Hepatocyte (in vitro differentiated cells): ENCODE measurements around the gene ECD. TPM values are rescaled to one million over a fixed set of nuclear protein-coding genes. Genes with fewer than 3 reads are reported as not detected.
A peak's percentile ranks its signal among the peaks of the same experiment; 100 is the strongest.

Experiments used
- DNase-seq: peaks from one replicate; pipeline ENCODE4 v3.0.0-alpha.2; 2016; ENCODE audit warnings: low spot score
- H2AFZ ChIP-seq: fragments of 200-600 bp; sonication (generic); 2 replicates; pipeline ENCODE4 v1.6.0; 2016; ENCODE audit warnings: antibody characterized with exemption, mild to moderate bottlenecking
- H3K27ac ChIP-seq: fragments of 200-600 bp; sonication (generic); 2 replicates; pipeline ENCODE4 v1.5.1; 2016; ENCODE audit warnings: mild to moderate bottlenecking
- H3K27me3 ChIP-seq: fragments of 200-600 bp; sonication (generic); 2 replicates; pipeline ENCODE4 v1.6.1; 2016
- H3K36me3 ChIP-seq: fragments of 200-600 bp; sonication (generic); replicated peaks from 2 replicates; pipeline ENCODE4 v1.5.1; 2016; ENCODE audit warnings: low read depth; ENCODE audit not compliant: insufficient read depth
- H3K4me1 ChIP-seq: fragments of 200-600 bp; sonication (generic); 2 replicates; pipeline ENCODE4 v1.5.1; 2016; ENCODE audit warnings: mild to moderate bottlenecking, moderate library complexity; ENCODE audit not compliant: insufficient read depth
- H3K4me2 ChIP-seq: fragments of 200-600 bp; sonication (generic); 2 replicates; pipeline ENCODE4 v1.6.0; 2016
- H3K4me3 ChIP-seq: fragments of 200-600 bp; sonication (generic); 2 replicates; pipeline ENCODE4 v1.5.1; 2016; ENCODE audit warnings: mild to moderate bottlenecking
- H3K79me2 ChIP-seq: fragments of 200-600 bp; sonication (generic); 2 replicates; pipeline ENCODE4 v1.6.0; 2017; ENCODE audit warnings: mild to moderate bottlenecking
- H3K9me2 ChIP-seq: fragments of 200-600 bp; sonication (generic); replicated peaks from 2 replicates; pipeline ENCODE4 v1.6.0; 2017; ENCODE audit warnings: mild to moderate bottlenecking; ENCODE audit not compliant: insufficient read depth
- H3K9me3 ChIP-seq: fragments of 200-600 bp; sonication (generic); 2 replicates; pipeline ENCODE4 v1.5.1; 2016; ENCODE audit warnings: low read depth, mild to moderate bottlenecking
- H4K20me1 ChIP-seq: fragments of 200-600 bp; sonication (generic); 2 replicates; pipeline ENCODE4 v1.6.0; 2016; ENCODE audit warnings: mild to moderate bottlenecking; ENCODE audit not compliant: insufficient read depth, poor library complexity, severe bottlenecking
- EZH2 ChIP-seq: fragments of 200-600 bp; sonication (generic); IDR thresholded peaks from 2 replicates; pipeline ENCODE4 v1.6.1; 2016; ENCODE audit warnings: antibody characterized with exemption, mild to moderate bottlenecking, borderline replicate concordance
- EZH2phosphoT487 ChIP-seq: fragments of 200-600 bp; sonication (generic); IDR thresholded peaks from one replicate; pipeline ENCODE4 v1.6.1; 2018; ENCODE audit warnings: antibody characterized with exemption, mild to moderate bottlenecking, low read depth, moderate library complexity; ENCODE audit not compliant: unreplicated experiment, severe bottlenecking
- WGBS: methylation state at CpG from one replicate; pipeline ENCODE4 v1.1.6; 2016; ENCODE audit warnings: low lambda C conversion rate; ENCODE audit errors: missing lambda C conversion rate; 5-methylcytosine and 5-hydroxymethylcytosine counted together
- polyA plus RNA-seq: library from polyadenylated mRNA; unstranded; fragments of >200 nt; fragmentation: Nextera tagmentation; extraction: Ambion mirVana; gene quantifications from 2 replicates; pipeline ENCODE4 v1.2.1, GENCODE V29; 2016
- total RNA-seq: library from RNA; depleted of rRNA; stranded (reverse); fragments of >200 nt; gene quantifications from 2 replicates; pipeline ENCODE4 v1.2.3, GENCODE V29; 2014
- TF ChIP-seq, protein P1 (sequence below): fragments of 200-600 bp; sonication (generic); IDR thresholded peaks from 2 replicates; pipeline ENCODE4 v1.5.1; 2016; ENCODE audit warnings: antibody characterized with exemption, mild to moderate bottlenecking; ENCODE audit not compliant: poor library complexity

Gene ECD
- total and polyA plus RNA-seq, 2 experiments from 2014 or later, result 26.9 to 30.1 TPM

DNA sequence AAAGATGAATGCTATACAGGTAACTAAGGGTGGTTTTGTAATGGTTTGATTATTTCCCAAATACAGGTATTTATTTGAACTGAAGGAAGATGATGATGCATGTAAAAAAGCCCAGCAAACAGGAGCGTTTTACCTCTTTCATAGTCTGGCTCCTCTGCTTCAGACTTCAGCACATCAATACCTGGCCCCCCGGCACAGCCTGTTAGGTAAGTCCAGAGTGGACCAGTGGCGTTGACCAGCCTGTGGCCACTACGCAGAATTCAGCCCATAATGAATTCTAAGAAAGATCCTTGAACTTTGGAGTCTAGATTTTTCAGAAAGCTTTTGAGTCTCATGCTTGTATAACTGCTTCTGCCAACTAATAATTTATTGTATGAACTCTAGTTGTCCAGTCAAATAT is 47.9 kb downstream of the ECD start:
- no peak overlapping the region for H3K27ac ChIP-seq
- H3K4me1 ChIP-seq, result no peaks in the 10 kb centered on the region
- no peaks in the 10 kb centered on the region for H3K27me3 ChIP-seq
- TF ChIP-seq EZH2 (no peak), EZH2phosphoT487 (no peak)
- TF ChIP-seq, protein P1, sequence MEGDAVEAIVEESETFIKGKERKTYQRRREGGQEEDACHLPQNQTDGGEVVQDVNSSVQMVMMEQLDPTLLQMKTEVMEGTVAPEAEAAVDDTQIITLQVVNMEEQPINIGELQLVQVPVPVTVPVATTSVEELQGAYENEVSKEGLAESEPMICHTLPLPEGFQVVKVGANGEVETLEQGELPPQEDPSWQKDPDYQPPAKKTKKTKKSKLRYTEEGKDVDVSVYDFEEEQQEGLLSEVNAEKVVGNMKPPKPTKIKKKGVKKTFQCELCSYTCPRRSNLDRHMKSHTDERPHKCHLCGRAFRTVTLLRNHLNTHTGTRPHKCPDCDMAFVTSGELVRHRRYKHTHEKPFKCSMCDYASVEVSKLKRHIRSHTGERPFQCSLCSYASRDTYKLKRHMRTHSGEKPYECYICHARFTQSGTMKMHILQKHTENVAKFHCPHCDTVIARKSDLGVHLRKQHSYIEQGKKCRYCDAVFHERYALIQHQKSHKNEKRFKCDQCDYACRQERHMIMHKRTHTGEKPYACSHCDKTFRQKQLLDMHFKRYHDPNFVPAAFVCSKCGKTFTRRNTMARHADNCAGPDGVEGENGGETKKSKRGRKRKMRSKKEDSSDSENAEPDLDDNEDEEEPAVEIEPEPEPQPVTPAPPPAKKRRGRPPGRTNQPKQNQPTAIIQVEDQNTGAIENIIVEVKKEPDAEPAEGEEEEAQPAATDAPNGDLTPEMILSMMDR, result no peak
- no peak for DNase-seq
- WGBS, result 87% methylated on average over 4 of the region's 4 CpGs
- no peaks in the 10 kb centered on the region for H3K9me2 ChIP-seq
- H4K20me1 ChIP-seq, result no peaks in the 10 kb centered on the region
- no peaks in the 10 kb centered on the region for H3K36me3 ChIP-seq
- H3K4me3 ChIP-seq, result no peak overlapping the region
- H2AFZ ChIP-seq, result no peak overlapping the region
- no peak overlapping the region for H3K4me2 ChIP-seq
- H3K79me2 ChIP-seq, result no peaks in the 10 kb centered on the region
- no peaks in the 10 kb centered on the region for H3K9me3 ChIP-seq

DNA sequence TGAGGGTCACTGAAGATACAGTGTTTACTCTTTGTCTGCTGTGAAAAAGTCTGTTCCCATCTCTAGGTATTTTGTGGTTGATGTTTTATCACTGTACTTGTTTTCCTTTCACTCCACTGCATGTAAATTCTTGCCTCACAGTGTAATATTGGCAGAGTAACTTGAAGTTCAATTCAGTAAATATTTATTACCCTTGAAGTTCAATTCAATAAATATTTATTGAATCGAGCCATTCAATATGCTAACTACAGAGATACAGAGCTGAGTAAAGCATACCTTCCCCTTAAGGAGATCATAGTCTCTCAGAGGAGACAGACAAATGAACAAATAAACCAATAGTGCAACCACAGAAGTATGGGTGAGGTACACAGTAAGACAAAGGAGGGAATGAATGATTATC is 48.4 kb downstream of the ECD start:
- Histone ChIP-seq H3K9me3 (no peaks in the 10 kb centered on the region), H3K27ac (peak overlapping the region; percentile 9), H3K9me2 (no peaks in the 10 kb centered on the region), H3K4me2 (no peak overlapping the region), H3K36me3 (no peaks in the 10 kb centered on the region), H2AFZ (no peak overlapping the region), H3K4me3 (no peak overlapping the region), H3K4me1 (no peaks in the 10 kb centered on the region), H3K27me3 (no peaks in the 10 kb centered on the region), H4K20me1 (no peaks in the 10 kb centered on the region), H3K79me2 (no peaks in the 10 kb centered on the region)
- no peak for DNase-seq
- TF ChIP-seq EZH2phosphoT487 (no peak), EZH2 (no peak)
- TF ChIP-seq, protein P1, result no peak
- WGBS, result 63% methylated on average over 1 of the region's 1 CpG

DNA sequence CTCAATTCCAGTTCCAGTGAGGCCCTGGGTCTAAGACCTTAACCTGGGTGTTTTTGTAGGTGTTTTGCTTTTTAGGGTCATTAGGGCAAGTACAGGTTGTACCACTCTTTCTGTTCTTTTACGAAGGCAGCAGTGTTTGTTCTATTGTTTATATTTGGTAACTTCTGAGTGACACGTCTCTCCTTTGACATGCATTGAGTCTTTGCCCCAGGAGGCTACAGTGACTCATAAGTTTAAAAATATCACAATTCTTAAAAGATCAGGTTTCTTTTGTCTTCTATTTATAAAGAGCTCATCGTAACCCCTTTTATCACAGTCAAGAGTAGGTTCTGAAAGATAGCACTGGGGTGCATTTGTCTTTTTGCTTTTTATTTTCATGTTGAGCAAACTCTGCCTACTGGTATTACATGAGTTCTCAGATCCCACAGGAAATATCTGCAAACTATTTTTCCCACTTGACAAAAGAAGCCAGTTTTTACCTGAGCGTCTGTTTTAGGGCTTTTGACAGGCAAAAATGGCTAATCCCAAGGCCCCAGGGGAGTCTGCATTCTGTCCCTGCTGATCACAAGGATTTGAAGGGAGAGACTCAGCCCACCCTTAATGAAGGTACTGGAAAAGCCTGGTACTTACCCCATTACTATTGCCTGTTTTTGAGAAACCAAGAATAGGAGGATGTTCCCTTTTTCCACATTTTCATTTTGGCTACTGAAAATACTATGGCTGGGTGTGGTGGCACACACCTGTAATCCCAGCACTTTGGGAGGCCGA is 49.6 kb downstream of the ECD start:
- no peaks in the 10 kb centered on the region for H4K20me1 ChIP-seq
- peak overlapping the region; percentile 81 for H3K27ac ChIP-seq
- H3K4me2 ChIP-seq, result peak overlapping the region; percentile 29
- H3K36me3 ChIP-seq, result no peaks in the 10 kb centered on the region
- 45% methylated on average over 5 of the region's 5 CpGs for WGBS
- peak; percentile 25 for DNase-seq
- no peak overlapping the region for H2AFZ ChIP-seq
- no peaks in the 10 kb centered on the region for H3K9me2 ChIP-seq
- H3K4me1 ChIP-seq, result no peaks in the 10 kb centered on the region
- H3K4me3 ChIP-seq, result no peak overlapping the region
- H3K79me2 ChIP-seq, result no peaks in the 10 kb centered on the region
- H3K27me3 ChIP-seq, result no peaks in the 10 kb centered on the region
- no peaks in the 10 kb centered on the region for H3K9me3 ChIP-seq
- TF ChIP-seq EZH2phosphoT487, result no peak
- no peak for TF ChIP-seq EZH2
- TF ChIP-seq, protein P1, result no peak
